Stimulated activated CD4-positive, alpha-beta T cell treated with anti-CD3 and anti-CD28 coated beads, Interleukin-1b, Interleukin-23, amount 100 ng/mL, for 1 hour (primary cell): ENCODE results near the gene SDC3.

Source experiments
- DNase-seq, 2 donors: peaks; one replicate each; pipeline ENCODE4 v3.0.0-alpha.2; 2020; ENCODE audit warnings: low read depth in 2 of 2

SDC3 gene

DNA sequence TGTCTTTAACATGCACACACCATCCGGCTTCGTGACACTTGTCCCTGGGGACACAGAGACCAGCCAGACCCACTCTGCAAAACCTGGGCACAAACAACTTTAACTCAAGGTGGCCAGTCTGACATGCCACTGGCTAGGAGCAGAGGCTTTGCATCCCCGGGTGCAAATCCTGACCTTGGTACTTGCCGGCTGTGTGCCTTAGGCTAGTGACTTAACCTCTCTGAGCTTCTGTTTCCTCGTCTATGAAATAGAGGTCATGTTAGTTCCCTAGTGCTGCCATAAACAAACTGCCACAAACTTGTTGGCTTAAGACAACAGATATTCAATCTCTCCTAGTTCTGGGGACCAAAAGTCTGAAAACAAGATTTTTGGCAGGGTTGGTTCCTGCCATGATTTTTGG is 60.4 kb downstream of the SDC3 start:
- DNase-seq: no peak

DNA sequence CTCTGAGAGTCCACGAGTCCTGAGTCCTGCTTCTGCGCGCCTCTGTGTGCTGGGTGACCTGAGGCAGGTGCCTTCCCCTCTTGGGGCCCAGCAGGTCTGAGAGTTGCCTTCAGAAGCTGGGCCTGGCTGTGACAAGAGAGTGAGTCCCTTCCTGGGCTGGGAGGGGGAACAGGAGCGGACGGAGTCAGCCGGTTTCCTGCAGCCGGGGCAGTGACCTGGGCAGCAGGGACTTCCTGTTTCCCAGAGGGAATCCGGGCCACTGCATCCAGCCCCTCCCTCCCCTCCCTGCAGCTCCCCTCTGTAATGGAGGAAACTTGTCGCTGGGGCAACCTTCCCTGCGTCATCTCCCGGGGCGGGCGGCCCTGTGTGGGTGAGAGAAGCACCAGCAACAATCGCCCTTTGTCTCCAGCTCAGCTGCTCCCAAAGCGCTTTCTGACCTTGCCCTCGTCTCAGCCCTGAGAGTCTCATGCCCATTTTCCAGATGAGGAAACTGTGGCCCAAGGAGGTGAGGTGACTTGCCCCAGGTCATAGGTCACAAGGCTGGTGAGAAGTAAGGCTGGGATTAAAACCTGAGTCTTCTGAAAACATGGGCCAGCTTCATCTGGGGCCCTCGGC is 61.1 kb downstream of the SDC3 start:
- DNase-seq: no peak

DNA sequence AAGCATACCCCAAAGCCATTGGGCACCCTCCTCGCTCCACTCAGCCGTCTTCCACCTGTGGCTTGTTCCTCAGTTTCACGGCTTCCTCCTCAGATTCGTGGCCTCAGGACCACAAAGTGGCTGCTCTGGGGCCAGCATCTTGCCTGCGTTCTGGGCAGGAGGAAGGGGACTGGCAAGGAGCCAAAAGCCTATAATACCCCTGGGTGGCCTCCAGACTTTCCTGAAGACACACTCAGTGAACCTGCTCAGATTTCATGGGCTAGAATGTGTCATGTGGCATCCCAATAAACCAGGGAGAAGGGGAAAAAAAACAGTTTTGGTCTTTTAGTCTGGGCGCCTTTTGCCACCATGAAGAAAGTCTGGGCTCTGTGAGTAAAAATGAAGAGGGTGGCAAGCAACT is 62.0 kb downstream of the SDC3 start:
- DNase-seq: no peak

DNA sequence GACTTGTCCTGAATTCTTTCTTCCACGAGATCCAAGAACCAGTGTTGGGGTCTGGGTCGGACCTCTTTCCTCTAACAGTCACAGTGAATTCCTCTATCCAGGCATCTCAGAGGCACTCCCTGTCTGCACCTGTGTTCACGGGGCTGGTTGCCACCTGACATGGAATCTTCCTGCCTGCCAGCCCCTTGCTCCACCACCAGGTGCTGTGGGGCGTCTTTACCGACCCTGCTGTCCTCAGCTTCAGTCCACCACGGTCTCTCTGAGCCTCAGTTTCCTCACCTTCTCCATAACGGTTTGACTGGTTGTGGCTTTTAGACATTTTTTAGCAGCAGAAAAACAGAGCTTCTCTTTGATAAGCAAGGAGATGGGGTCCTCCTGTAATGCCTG is 62.7 kb downstream of the SDC3 start:
- DNase-seq: no peak

DNA sequence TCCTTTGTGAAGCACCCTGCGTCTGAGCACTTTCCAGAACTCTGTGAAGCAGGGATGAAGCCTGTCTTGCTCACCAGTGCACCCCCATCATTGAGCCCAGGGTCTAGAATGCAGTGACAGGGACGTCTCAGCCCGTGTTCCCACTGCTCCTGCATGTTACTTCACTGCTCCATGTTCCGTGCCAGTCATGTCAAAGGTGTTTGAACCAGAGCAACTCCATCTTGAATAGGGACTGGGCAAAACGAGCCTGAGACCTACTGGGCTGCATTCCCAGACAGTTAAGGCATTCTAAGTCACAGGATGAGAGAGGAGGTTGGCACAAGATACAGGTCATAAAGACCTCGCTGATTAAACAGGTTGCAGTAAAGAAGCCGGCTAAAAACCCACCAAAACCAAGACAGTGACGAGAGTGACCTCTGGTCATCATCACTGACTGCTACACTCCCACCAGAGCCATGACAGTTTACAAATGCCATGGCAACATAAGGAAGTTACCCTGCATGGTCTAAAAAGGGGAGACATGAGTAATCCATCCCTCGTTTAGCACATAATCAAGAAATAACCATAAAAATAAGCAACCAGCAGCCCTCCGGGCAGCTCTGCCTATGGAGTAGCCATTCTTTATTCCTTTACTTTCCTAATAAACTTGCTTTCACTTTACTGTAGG is 63.2 kb downstream of the SDC3 start:
- no peak for DNase-seq

DNA sequence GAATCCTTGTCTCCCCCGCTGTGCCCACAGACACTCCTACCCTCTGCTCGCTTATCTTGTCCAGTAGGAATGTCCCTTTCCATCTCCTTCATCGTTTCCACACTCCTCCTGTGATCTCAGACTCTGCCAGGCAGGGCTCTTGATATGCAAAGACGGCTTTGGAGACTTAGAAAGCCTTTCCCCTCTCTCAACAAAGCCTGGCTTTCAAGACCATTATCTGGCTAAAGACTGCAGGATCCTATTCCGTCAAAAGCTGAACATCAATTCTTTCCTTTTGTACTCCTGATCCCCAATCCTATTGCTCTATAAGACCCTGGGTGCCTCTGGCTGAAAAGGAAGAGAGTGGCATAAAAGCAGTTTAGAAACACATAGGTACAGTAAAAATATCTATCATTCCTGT is 63.9 kb downstream of the SDC3 start:
- no peak for DNase-seq

DNA sequence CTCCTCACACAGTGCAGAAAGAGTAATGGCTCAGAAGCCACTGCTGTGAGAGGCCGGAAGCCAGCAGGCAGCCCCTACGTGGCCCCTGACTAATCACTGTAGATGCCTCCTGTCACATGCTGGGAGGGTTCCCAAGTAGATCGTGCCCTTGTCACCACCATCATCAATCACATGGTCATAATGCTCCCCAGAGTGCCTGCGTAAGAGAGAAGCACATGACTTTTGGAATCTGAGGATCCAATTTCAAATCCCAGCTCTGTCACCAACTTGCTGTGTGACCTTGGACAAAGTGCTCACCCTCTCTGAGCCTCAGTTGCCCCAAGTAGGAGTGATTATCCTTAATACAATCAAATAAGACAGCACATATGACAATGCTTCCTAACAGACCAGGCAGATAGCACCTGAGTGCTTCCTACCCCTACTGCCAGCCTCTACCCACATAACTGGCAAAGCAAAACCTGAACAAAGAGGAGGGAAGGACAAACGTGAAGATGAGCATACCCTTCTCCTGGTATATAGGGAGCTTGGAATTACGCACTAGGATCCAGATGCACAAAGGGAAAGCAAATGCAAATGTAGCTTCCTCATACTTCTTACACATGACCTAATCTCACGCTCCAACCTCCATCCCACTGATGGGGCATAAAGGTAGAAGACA is 65.7 kb downstream of the SDC3 start:
- DNase-seq: no peak

DNA sequence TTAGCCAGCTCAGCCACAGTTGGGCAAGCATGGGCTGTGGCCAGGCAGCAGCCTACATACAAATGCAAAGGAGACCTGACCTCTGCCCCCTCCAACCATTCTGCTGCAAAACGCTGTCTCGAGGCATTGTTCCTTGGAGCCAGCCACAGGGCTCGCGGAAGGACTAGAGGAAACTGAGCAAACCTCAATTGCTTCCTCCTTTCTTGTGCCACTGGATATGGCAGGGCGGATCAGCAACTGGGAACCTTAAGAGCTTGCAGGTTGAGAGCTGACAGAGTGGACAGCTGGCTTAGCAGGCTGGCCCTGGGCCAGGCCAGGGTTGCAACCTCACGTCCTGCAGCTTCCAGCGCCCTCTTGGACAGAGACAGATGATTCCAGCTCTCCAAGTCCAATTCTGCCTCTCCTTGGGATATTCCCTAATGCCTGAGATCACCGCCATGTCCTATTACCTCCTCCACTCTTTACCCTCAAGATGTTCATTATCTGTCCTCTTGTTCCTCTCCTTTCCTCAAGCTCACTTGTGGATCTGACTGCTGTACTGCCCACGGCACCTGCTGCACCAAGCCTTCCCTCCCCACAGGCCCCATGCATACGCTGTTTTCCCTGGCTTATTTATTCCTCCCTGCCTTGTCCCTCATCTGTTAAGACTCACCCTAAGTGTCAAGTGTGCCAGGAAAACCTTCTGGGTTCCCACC is 67.5 kb downstream of the SDC3 start:
- DNase-seq: no peak

DNA sequence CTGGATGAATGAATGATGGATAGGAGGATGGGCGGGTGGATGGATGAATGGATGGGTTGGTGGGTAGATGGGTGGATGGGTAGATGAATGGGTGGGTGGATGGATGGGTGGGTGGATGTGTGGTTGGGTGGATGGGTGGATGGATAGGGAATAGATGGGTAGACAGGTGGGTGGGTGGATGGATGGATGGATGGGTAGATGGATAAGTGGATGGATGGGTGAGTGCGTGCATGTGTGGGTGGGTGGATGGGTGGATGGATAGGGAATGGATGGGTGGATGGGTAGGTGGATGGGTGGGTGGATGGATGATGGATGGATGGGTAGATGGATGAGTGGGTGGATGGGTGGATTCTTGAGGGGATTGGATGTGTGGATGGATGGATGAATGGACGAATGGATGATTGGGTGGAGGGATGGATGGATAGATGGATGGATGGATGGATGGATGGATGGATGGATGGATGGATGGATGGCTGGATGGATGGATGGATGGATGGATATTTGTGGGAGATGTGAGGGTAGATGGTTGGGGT is 68.7 kb downstream of the SDC3 start:
- no peak for DNase-seq

DNA sequence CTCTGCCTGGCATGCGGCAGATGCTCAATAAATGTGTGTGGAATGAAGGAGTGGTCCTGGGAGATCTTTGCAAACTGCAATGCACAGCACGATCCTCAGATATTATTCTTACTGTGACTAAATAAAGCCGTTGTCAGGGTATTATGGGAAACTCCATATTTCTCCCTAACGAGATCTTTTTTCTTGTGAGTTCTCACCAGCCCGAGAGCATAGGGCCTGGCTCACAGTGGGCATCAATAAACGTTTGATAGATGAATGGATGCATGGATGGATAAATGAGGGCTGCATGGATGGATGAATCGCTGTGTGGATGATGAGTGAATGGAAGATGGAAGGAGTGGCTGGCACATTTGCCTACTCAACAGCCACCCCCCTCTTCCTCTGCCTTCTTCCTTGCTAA is 69.6 kb downstream of the SDC3 start:
- no peak for DNase-seq

DNA sequence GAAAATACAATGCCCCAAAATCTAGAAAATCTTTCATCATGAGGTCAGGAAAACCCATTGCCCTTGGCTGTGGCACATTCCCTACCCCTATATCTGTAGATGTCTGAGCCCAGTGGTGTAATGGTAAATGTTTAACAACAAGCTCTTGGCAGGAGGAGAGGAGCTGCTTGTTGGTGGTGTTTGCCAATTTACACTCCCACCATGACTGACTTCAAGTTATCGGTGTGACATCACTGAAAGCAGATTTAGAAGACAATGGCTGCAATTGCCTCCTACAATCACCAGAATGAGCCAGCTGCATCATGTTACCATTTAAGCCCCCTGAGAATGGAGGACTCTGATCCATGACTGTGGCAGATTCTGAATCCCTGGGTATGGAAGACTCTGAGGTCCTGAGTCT is 70.9 kb downstream of the SDC3 start:
- no peak for DNase-seq

DNA sequence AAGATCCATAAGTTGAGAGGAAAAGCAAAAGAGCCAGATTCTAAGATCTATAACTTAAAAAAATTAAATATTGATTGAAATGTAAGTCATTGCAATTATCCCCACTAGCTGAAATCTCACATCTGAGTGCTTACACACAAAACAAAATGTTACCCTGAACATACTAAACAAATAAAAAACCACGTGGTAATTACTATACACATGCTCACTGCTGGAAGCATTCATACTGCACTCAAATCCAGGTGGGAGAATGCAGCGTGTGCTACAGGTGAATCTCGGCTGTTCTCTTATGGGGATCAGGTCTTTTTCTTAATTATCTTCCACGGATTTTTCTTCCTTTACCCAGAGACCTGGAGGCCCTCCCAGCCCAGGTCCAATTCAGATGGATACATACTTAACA is 74.3 kb downstream of the SDC3 start:
- DNase-seq: no peak

DNA sequence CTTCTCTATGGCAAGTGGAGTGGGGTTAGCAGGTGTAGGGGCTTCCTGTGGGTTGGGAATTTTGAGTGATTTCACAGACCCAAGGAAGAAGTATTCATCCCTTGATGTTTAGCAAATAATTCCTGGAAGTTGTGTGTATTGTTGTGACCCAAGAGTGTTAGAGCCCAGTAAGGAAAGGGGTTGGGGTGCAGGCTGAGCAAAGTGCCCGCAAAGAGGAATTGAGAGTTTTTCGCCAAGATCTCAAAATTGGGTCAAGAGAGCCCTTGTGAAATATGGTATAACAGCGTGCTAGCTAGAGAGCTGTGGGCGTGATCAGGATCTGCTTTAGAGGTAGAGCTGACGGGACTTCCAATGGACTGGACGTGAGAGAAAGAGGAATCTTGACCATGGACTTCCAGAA is 78.0 kb downstream of the SDC3 start:
- no peak for DNase-seq

DNA sequence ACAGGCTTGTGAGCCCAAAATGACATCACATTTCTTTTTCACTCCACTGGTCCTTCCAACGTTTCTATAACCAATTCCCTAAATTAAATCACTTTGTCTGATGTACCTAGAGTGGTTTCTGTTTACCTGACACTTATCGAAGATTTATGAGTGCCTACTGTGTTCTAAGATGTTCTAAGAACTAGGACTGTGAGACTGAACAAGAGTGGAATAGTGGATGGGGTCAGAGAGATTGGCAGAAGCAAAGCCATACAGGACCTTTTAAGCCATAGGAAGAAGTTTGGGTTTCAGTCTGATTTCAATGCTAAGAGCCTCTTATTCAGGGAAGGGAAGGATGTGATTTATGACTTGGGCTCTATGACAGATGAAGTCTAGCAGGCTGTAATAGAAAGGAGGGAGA is 78.7 kb downstream of the SDC3 start:
- no peak for DNase-seq

DNA sequence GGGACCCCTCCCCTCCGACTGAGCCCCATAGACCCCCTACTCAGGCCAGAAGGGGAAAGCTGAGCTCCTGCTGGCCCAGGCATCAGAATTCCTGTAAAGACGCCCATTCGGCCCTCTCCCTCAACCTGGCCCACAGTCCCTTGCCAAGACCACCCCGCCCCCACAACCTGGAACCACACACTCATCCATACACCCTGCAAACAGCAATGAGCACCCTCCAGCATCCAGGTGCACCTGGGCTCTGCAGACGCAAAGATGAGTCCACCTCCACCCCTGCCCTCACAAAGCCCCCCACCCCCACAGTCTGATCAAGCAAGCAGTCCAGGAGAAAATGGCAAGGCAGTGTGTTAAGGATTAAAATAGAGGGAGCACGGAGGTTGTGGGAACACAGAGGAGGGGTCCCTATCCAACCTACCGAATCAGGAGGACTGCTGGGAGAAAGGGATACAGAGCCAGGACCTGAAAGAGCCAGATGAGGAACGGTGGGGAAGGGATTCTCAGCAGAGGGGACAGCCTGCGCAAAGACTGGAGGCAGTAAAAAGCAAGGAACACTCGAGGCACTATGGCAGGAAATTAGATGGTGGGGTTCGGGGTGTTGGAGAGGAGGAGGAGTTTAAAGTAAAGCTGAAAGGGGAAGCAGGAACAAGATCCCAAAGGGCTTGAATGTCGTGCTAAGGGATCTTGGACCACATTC is 83.7 kb downstream of the SDC3 start:
- DNase-seq: no peak

DNA sequence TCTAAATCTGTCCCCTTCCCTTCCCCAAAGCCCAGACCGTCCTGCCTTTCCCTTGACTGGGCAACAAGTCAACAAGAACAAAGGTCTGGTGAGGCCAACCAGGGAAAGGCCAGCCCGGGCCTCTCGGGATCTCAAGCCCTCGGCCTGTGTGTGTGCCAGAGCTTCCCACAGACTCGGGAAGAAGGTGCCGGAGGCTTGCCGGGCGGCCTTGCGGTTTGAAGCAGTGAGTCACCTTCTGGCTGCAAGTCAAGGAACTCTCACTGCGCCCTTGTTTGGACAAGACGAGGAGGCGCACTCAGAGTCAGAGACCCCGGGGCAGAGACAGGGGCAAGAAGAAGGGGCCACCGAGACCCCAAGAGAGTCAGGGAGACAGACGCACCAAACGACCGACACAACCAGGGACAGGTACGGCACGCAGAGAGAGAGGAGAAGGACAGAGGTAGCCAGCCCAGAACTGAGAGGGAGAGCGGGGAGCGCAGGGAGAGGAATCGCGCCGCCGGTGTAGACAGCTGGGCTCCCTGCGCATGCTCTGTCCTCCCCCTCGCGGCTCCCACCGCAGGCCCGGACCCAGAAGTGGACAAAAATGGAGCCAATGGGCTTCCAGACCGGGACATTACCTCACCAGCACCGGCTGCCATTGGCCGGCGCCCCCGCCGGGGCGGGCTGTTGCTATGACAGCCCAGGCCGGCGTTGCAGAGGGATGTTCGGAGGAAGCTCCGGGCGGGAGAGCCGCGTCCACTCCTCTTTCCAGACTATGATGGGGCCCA is 84.4 kb downstream of the SDC3 start:
- peak in 1 of 2 donors; percentile 17 for DNase-seq

DNA sequence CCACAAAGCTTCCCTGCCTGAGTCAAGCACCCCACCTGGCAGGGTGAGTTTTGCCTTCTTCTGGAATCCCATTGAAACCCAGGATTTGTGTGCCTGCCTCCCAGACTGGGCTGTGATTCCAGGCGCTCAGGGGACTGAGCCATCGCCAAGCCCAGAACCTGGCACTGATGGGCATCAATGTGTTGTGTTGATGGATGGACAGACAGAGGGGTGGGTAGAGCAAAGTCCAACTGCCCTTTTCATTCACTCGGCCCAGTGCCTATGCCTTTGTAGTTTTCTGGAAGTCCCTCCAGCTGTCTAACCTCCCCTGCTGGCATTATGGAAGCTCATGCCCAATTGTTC is 85.0 kb downstream of the SDC3 start:
- no peak for DNase-seq

DNA sequence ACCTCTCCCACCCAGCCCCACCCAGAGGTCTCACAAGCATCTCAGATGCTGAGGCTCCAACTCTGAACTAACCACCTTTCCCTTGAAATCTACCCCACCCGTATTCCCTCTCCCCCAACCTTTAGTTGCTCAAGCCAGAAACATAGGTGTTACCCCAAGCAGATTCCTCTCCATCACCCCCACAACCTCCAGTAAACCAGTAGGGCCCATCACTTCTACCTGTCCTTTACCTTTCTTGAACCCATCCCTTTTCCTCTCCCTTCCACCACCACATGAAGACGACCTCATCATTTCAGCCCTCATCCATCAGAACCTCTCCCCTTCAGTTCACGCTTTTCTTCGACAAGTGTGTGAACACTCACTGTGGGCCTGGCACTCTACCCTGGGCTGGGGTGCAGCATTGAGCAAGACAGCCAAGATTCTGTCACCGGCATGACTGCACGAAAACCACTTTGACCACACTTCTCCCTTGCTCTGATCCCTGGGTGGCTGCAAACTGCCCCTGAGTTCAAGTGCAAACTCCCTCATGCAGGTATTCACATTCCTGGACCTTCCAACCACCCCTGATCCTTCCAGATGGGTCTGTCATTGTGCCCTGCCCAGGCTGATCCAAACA is 85.5 kb downstream of the SDC3 start:
- no peak for DNase-seq

DNA sequence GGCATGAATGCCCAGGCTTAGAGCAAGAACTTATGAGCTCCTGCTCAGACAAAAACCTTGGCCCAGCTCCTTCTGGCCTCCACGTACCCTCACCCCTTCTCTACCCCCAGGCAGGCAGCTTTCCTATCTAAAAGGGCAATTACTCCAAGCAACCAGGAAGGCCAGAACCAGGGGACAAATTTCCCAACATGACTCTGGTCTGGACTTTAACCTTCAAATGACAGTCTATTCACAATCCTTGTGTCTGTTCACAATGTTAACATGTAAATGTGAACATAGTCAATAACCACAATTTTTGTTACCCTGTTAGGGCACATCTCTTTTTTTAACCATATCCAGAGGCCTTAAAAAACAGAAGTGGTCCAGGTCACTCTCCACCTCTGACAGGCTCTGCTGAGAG is 86.6 kb downstream of the SDC3 start:
- no peak for DNase-seq

DNA sequence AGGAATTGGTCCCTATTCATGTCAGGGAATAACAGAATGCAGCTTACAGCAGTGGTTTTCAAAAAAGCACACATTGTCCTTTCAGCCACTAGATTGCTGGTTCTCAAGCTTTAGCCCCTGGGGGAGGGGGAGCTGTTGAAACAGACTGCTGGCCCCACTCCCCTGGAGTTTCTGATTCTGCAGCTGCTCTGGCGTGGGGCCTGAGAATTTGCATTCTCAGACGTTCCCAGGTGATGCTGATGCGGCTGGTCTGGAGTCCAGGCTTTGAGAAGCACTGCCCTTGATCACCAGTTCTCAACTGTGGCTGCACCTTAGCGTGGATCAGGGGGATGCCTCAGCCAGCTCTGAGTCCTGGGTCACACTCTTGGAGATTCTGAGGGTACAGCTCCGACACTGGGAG is 88.3 kb downstream of the SDC3 start:
- DNase-seq: no peak
